HG03159 (cell line): ENCODE results near the gene SOCS3.

Experiments
- ATAC-seq: cut with Tn5 transposase; IDR thresholded peaks from one replicate; pipeline ENCODE4 v1.9.1; 2021; ENCODE audit warnings: mild to moderate bottlenecking, moderate library complexity; ENCODE audit not compliant: unreplicated experiment

SOCS3 gene

DNA sequence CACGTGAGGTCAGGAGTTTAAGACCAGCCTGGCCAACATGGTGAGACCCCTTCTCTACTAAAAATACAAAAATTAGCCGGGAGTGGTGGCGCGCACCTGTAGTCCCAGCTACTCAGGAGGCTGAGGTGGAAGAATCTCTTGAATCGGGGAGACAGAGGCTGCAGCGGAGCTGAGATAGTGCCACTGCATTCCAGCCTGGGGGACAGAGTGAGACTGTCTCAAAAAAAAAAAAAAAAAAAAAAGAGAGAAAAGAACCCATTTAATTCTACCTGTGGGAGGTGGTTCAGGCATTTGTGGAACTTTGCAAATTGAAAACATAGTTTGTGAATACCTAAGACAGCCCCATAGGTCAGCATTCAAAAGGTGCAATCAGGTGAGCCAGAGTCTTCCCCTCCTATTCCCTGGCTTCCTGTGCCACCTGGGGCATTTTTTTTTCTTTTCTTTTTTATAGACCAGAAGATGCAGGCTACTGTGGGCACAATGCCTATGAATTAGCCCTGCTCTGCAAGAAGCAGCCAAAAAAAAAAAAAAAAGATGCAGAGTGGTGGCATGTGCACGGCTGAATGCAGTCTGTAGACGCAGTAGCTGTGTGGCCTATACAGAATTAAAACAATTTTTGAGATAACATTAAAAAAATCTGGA, 9.1 kb upstream of the SOCS3 start:
- ATAC-seq = no peak

GRCh38 chr17:78368348-78368747, 8.5 kb upstream of the SOCS3 start:
- ATAC-seq = no peak

DNA sequence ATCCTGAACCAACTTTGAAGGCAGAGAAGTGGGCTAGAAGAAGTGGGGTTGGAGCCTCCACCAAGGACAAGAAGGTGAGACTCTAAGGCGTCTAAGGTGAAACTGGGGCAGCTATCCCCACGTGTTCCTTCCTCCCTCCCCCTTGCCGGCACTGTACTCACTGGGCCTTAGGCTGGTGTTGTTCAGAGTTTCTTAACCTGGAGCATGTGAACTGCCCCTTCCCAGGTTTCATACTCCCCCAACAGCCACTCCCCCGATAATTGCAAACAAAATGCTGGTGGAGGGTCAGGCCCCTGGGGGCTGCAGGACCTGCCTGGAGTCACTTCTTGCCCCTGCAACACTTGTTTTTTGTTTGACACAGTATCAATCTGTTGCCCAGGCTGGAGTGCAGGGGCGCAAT, 7.3 kb upstream of the SOCS3 start:
- no peak for ATAC-seq

DNA sequence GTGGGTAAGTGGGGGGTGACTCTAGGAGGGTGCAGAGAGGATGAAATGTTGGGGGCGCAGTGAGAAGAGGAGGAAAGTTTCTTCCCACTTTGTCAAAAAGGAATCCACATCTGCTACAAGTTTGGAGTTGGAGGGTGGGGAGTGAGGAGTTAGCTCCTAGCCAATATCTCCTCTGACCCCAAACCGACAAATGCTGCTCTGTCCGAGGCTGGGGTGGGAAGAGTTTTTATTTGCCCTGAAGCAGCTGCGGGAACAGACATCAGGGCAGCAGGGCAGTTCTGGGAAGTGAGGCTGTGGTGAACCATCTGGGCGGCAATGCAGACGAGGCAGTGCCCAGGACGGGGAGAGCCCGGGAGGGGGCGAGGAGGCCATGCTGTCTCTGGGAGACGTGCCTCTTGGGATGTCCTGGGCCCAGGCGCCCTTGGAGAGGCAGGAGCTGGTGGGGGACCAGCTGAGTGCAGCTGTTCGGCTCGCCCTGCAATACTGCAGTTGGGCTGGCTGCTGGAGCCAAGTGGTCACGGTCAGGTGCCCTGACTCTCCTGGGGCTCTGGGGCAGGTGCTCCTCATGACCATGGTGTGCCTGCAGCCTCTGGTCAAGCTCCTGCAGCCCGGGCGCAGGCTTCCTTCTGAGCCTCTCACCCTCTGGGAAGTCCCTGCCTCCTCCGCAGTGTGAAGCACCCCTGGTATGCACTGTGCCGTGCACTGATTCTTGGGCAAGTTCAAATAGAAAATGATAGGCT, 6.4 kb upstream of the SOCS3 start:
- no peak for ATAC-seq

GRCh38 chr17:78365561-78366108, 5.8 kb upstream of the SOCS3 start:
- no peak for ATAC-seq

- no peak for ATAC-seq
Observed at GRCh38 chr17:78364436-78365281, 4.8 kb upstream of the SOCS3 start.

DNA sequence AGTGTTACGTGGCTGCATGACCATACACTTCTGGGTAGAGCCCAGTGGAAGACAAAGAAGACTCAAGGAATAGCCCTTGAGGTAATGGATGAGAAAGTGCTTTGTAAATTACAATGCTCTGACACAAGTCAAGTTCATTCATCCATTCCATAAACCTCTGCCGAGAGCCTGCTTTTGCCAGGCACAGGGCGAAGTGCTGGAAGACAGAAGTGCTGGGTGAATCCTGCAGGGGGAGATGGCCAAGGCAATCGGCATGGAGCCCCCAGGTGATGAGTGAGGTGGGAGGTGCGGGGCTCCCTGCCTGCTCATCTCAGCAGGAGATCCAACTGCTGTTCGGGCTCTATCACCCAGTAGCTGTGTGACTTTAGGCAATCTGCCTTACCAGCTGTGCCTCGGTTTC, 2.8 kb upstream of the SOCS3 start:
- no peak for ATAC-seq

GRCh38 chr17:78362232-78362631, 2.4 kb upstream of the SOCS3 start:
- no peak for ATAC-seq

DNA sequence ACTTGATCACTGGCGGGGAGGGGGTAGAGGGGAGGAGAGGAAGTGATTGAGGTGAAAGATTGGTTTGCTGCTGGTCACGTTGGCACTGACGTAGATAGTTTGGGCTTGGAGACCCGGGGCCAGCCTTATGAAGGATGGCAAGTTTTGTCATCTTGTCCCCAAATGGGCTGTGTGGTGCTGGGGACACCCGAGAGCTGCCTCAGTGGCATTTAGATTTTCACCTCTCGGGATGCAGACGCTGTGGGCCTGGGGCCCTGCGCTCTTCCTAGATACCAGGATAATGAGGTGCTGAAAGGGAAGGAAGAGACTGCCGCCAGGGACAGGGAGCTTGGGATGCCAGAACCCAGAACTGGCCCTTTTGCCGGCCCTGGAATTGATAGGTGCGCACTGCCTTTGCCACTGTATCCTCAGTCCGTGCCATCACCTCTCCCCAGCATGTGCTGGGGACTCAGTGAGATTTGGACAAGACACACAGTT, 1.4 kb upstream of the SOCS3 start:
- ATAC-seq = no peak

GRCh38 chr17:78360371-78361224, 721 bp upstream of the SOCS3 start:
- ATAC-seq = peak; percentile 21

GRCh38 chr17:78359321-78359996, 418 bp downstream of the SOCS3 start:
- ATAC-seq = no peak

- no peak for ATAC-seq
Observed at GRCh38 chr17:78358538-78359320, 1.1 kb downstream of the SOCS3 start.

- ATAC-seq = no peak
Observed at GRCh38 chr17:78357672-78358537, 2.0 kb downstream of the SOCS3 start.

DNA sequence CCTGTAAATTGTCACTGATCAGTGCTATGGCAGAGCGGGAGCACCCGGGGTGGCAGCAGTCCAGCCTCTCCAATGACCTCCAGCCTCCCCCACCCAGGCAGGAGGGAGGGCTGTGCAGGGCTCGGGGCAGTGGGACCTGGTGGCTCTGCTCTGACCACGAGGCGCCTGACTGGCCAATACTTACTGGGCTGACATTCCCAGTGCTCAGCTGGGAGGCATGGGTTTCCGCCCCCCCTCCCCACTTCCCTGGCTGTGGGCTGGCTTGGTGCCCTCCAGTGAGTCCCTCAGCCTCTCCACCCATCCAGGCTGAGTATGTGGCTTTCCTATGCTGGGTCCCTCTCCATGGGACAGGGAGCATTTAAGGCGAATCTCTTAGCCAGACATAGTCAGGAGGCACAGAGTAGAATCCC, 2.7 kb downstream of the SOCS3 start:
- no peak for ATAC-seq

GRCh38 chr17:78356101-78356713, 3.7 kb downstream of the SOCS3 start:
- ATAC-seq = peak; percentile 64

DNA sequence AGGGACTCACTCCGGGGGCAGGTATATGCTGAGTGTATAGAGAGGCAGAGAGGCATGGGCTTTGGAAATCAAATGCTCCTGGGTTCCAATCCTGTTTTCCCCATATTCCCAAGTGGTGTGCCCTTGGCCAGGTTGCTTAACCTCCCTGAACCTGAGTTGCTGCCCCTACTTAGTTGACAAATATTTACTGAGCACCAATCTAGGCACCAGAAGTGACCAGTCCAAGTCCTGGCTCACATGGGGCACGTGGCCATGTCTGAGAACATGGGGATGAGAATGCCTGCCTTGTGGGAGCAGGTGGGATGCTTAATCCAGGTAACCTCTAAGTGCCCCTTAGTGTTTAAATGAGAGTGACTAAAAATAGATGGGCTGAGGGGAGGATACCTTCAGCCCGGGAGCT, 4.2 kb downstream of the SOCS3 start:
- no peak for ATAC-seq

DNA sequence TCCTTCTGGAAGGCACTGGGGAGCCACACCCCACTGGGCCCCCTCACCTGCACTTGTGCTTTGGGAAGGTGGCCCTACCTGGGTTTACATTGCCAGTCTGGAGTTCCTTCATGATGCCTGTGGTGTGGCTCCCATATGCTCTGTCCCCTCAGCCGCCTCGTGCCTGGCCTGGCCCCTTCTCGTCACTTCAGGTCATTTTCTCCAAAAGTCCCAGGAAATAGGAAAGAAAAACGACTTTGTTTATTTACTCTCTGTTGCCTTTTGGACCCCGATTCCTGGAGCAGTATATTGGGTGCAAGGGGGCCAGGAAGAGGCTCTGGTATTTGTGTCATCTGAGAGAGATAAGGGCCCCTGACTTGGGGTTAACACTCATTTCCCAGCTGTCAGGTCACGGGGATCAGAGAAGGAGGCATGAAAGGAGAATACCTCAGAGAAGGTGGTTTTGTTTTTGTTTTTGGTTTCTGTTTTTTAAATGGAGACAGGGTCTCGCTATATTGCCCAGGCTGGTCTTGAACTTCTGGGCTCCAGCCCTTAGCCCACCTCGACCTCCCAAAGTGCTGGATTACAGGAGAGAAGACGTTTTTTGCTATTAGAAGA, 4.7 kb downstream of the SOCS3 start:
- no peak for ATAC-seq
